ENCODE results near the gene SMYD5. TPM values are rescaled to one million over a fixed set of nuclear protein-coding genes. Genes with fewer than 3 reads are reported as not detected.
"Not testable (repeated sequence)": the region's sequence is repeated elsewhere in the genome, so short reads cannot be mapped to it uniquely, and the experiment has no call there.

The SMYD5 gene
- 10 to 100 TPM; 30.5 to 43.6 (median 38.1) TPM for polyA plus RNA-seq (ENCODE audit: insufficient read length in 3 of 3)
- long read RNA-seq, donor 1, partial matches to known transcripts = 51 of 53 reads
- long read RNA-seq, donor 1, other reads (novel, unspliced or antisense) = 0 of 53 reads
- long read RNA-seq, donor 2, partial matches to known transcripts = 0 of 4 reads
- long read RNA-seq, donor 2, other reads (novel, unspliced or antisense) = 0 of 4 reads
- long read RNA-seq, donor 3, partial matches to known transcripts = 16 of 34 reads
- long read RNA-seq, donor 3, other reads (novel, unspliced or antisense) = 15 of 34 reads
- long read RNA-seq, donor 4, partial matches to known transcripts = 30 of 49 reads
- long read RNA-seq, donor 4, other reads (novel, unspliced or antisense) = 18 of 49 reads
- long read RNA-seq, donor 5, partial matches to known transcripts = 0 of 3 reads
- long read RNA-seq, donor 5, other reads (novel, unspliced or antisense) = 0 of 3 reads
- long read RNA-seq, donor 6, partial matches to known transcripts = 0 of 4 reads
- long read RNA-seq, donor 6, other reads (novel, unspliced or antisense) = 0 of 4 reads
- long read RNA-seq, donor 7, transcript SMYD5-202 (13 exons, 2,593 nt) = major isoform, 5 of 19 reads
- long read RNA-seq, donor 7, partial matches to known transcripts = 14 of 19 reads
- long read RNA-seq, donor 7, other reads (novel, unspliced or antisense) = 0 of 19 reads
- long read RNA-seq, donor 8 = 0 reads
- long read RNA-seq, donor 9, transcript SMYD5-202 (13 exons, 2,593 nt) = major isoform, 5 of 6 reads
- long read RNA-seq, donor 9, partial matches to known transcripts = 0 of 6 reads
- long read RNA-seq, donor 9, other reads (novel, unspliced or antisense) = 0 of 6 reads
- long read RNA-seq, donor 10, partial matches to known transcripts = 22 of 24 reads
- long read RNA-seq, donor 10, other reads (novel, unspliced or antisense) = 0 of 24 reads
- long read RNA-seq, donor 11, partial matches to known transcripts = 0 of 1 reads
- long read RNA-seq, donor 11, other reads (novel, unspliced or antisense) = 0 of 1 reads
- long read RNA-seq, donor 12, transcript SMYD5-202 (13 exons, 2,593 nt) = major isoform, 6 of 73 reads
- long read RNA-seq, donor 12, partial matches to known transcripts = 37 of 73 reads
- long read RNA-seq, donor 12, other reads (novel, unspliced or antisense) = 30 of 73 reads
- long read RNA-seq, donor 13 = 0 reads
- long read RNA-seq, donor 14 = 0 reads
- long read RNA-seq, donor 15, partial matches to known transcripts = 144 of 148 reads
- long read RNA-seq, donor 15, other reads (novel, unspliced or antisense) = 0 of 148 reads
- long read RNA-seq, donor 16, partial matches to known transcripts = 0 of 2 reads
- long read RNA-seq, donor 16, other reads (novel, unspliced or antisense) = 0 of 2 reads

GRCh38 chr2:73214120-73215035, at the start of gene SMYD5:
Gene SMYD5, plus strand, starts transcription at chr2:73214245. Its CDS starts 22 bp downstream, at chr2:73214267.
- peak; percentile 77 for DNase-seq

- DNase-seq = not testable (repeated sequence)
Measured at GRCh38 chr2:73165978-73166377, 48.1 kb upstream of the SMYD5 start.

GRCh38 chr2:73166813-73167212, 47.2 kb upstream of the SMYD5 start:
- not testable (repeated sequence) for DNase-seq

GRCh38 chr2:73168348-73168747, 45.7 kb upstream of the SMYD5 start:
- not testable (repeated sequence) for DNase-seq

- DNase-seq = not testable (repeated sequence)
Measured at GRCh38 chr2:73170341-73170740, 43.7 kb upstream of the SMYD5 start.

GRCh38 chr2:73172963-73173362, 41.1 kb upstream of the SMYD5 start:
- DNase-seq = no peak

GRCh38 chr2:73173781-73174180, 40.3 kb upstream of the SMYD5 start:
- DNase-seq = no peak

GRCh38 chr2:73174244-73174643, 39.8 kb upstream of the SMYD5 start:
- DNase-seq = no peak

GRCh38 chr2:73174941-73175662, 38.9 kb upstream of the SMYD5 start:
- peak; percentile 10 for DNase-seq

- DNase-seq = peak; percentile 72
Measured at GRCh38 chr2:73175663-73176204, 38.3 kb upstream of the SMYD5 start.

- peak; percentile 8 for DNase-seq
Measured at GRCh38 chr2:73176205-73176880, 37.7 kb upstream of the SMYD5 start.

- DNase-seq = peak; percentile 89
Measured at GRCh38 chr2:73176881-73177644, 37.0 kb upstream of the SMYD5 start.

GRCh38 chr2:73177645-73178255, 36.3 kb upstream of the SMYD5 start:
- no peak for DNase-seq

- DNase-seq = no peak
Measured at GRCh38 chr2:73185965-73186364, 28.1 kb upstream of the SMYD5 start.

GRCh38 chr2:73187549-73187948, 26.5 kb upstream of the SMYD5 start:
- DNase-seq = no peak

- no peak for DNase-seq
Measured at GRCh38 chr2:73197579-73197978, 16.5 kb upstream of the SMYD5 start.

- DNase-seq = not testable (repeated sequence)
Measured at GRCh38 chr2:73200281-73200680, 13.8 kb upstream of the SMYD5 start.
